ENCODE results near the gene DUSP11. TPM values are rescaled to one million over a fixed set of nuclear protein-coding genes. Genes with fewer than 3 reads are reported as not detected.
A peak's percentile ranks its signal among the peaks of the same experiment; 100 is the strongest.

Gene DUSP11
- total and polyA plus RNA-seq, 2 of the 13 experiments (the other 11 are each of a cell fraction or from before 2014, with no cell fraction given), result 30.5 to 36.2 TPM

- TF ChIP-seq HNF4G (IDR thresholded peaks at IDR 0.05; ENCODE audit: borderline replicate concordance, low read depth, low read length) (peak; percentile 3; the same call in 1 of the 2 replicates), HNF4G (CRISPR knock-in tag; IDR thresholded peaks at IDR 0.05; ENCODE audit: borderline replicate concordance, low read depth) (peak; percentile 74; the same call in 1 of the 2 replicates), MBD4 (IDR thresholded peaks at IDR 0.05; ENCODE audit: borderline replicate concordance, low read length) (0 out of 2 replicates have a peak, but pooled peaks have one; percentile 17), ZNF256 (CRISPR knock-in tag; conservative IDR thresholded peaks at IDR 0.05) (no peak), ZNF749 (CRISPR knock-in tag; IDR thresholded peaks at IDR 0.05; ENCODE audit: borderline replicate concordance) (peak; percentile 29; the same call in 1 of the 2 replicates), ZFP36L2 (CRISPR knock-in tag; IDR thresholded peaks at IDR 0.05) (no peak), CBX5 (CRISPR knock-in tag; IDR thresholded peaks at IDR 0.05; ENCODE audit: borderline replicate concordance) (peak; percentile 99), GTF3A (CRISPR knock-in tag; conservative IDR thresholded peaks at IDR 0.05) (peak; percentile 90; the same call in 1 of the 2 replicates), ZNF431 (CRISPR knock-in tag; IDR thresholded peaks at IDR 0.05; ENCODE audit: borderline replicate concordance, low read depth) (peak; percentile 92), ZNF775 (CRISPR knock-in tag; IDR thresholded peaks at IDR 0.05; ENCODE audit: borderline replicate concordance) (0 out of 2 replicates have a peak, but pooled peaks have one; percentile 52), BRD4 (CRISPR knock-in tag; IDR thresholded peaks at IDR 0.05) (peak; percentile 98), ZNF543 (CRISPR knock-in tag; IDR thresholded peaks at IDR 0.05) (peak; percentile 56; the same call in 1 of the 2 replicates), NRL (CRISPR knock-in tag; IDR thresholded peaks at IDR 0.05; ENCODE audit: borderline replicate concordance) (peak; percentile 84), ZNF282 (IDR thresholded peaks at IDR 0.05; ENCODE audit: partially characterized antibody) (no peak), TOE1 (CRISPR knock-in tag; IDR thresholded peaks at IDR 0.05) (peak; percentile 80), NFE2 (CRISPR knock-in tag; IDR thresholded peaks at IDR 0.05) (no peak), ATAD3A (CRISPR knock-in tag; IDR thresholded peaks at IDR 0.05) (no peak), ZFYVE20 (CRISPR knock-in tag; IDR thresholded peaks at IDR 0.05; ENCODE audit: borderline replicate concordance, low read depth) (no peak; the same call in 1 of the 2 replicates), MIXL1 (CRISPR knock-in tag; IDR thresholded peaks at IDR 0.05) (peak; percentile 60; the same call in 1 of the 2 replicates), ZBTB44 (CRISPR knock-in tag; IDR thresholded peaks at IDR 0.05) (peak; percentile 35; the same call in 1 of the 2 replicates), ZNF605 (CRISPR knock-in tag; IDR thresholded peaks at IDR 0.05) (peak; percentile 98), ZNF430 (CRISPR knock-in tag; IDR thresholded peaks at IDR 0.05) (peak; percentile 92), NR3C1 (CRISPR knock-in tag; IDR thresholded peaks at IDR 0.05) (no peak)
- TF ChIP-seq, protein P1, sequence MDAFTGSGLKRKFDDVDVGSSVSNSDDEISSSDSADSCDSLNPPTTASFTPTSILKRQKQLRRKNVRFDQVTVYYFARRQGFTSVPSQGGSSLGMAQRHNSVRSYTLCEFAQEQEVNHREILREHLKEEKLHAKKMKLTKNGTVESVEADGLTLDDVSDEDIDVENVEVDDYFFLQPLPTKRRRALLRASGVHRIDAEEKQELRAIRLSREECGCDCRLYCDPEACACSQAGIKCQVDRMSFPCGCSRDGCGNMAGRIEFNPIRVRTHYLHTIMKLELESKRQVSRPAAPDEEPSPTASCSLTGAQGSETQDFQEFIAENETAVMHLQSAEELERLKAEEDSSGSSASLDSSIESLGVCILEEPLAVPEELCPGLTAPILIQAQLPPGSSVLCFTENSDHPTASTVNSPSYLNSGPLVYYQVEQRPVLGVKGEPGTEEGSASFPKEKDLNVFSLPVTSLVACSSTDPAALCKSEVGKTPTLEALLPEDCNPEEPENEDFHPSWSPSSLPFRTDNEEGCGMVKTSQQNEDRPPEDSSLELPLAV (CRISPR knock-in tag; conservative IDR thresholded peaks at IDR 0.05; ENCODE audit: low read depth), result no peak
- TF ChIP-seq, protein P2, sequence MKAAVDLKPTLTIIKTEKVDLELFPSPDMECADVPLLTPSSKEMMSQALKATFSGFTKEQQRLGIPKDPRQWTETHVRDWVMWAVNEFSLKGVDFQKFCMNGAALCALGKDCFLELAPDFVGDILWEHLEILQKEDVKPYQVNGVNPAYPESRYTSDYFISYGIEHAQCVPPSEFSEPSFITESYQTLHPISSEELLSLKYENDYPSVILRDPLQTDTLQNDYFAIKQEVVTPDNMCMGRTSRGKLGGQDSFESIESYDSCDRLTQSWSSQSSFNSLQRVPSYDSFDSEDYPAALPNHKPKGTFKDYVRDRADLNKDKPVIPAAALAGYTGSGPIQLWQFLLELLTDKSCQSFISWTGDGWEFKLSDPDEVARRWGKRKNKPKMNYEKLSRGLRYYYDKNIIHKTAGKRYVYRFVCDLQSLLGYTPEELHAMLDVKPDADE (CRISPR knock-in tag; IDR thresholded peaks at IDR 0.05), result no peak
- TF ChIP-seq, protein P3, sequence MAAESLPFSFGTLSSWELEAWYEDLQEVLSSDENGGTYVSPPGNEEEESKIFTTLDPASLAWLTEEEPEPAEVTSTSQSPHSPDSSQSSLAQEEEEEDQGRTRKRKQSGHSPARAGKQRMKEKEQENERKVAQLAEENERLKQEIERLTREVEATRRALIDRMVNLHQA (CRISPR knock-in tag; IDR thresholded peaks at IDR 0.05), result no peak
Observed at GRCh38 chr2:73736855-73737779, 42.8 kb downstream of the DUSP11 start, which contains the start of gene TPRKB (continued).
